Suprapubic skin (tissue), 3 donors: ENCODE results near the gene GNB1L.

Experiments used
- CTCF ChIP-seq, 2 donors: fragments of 200-600 bp in 1 of 2; fragments of 450-650 bp in 1 of 2; sonication (generic) in 1 of 2; IDR thresholded peaks; one replicate each; pipeline ENCODE4 v1.5.1; 2016 to 2019; ENCODE audit warnings: antibody characterized with exemption in 2 of 2, mild to moderate bottlenecking in 1 of 2, moderate library complexity in 1 of 2
- EP300 ChIP-seq: sonication (generic); formaldehyde crosslinking; IDR thresholded peaks from one replicate; pipeline ENCODE4 v1.6.1; 2017; ENCODE audit warnings: antibody characterized with exemption

GRCh38 chr22:19802001-19802893 lies 52.4 kb downstream of the GNB1L start:
- TF ChIP-seq CTCF (IDR thresholded peaks at IDR 0.05) = no peak
- no peak for TF ChIP-seq EP300
